Activated B cell treated with CpG ODN at 0.5 μM for 24 hours (primary cell): Measurements from ENCODE around the gene RBM5. TPM values are rescaled to one million over a fixed set of nuclear protein-coding genes. Genes with fewer than 3 reads are reported as not detected.

Source experiments
- ATAC-seq: fragments of 200-7000 bp; cut with Tn5 transposase; one replicate; pipeline ENCODE4 v1.10.0; 2021; ENCODE audit warnings: low read depth, mild to moderate bottlenecking, moderate library complexity
- CTCF ChIA-PET: fragments of 350-600 bp; sonication (Branson Sonifier 250); formaldehyde crosslinking; loops from one replicate; lab custom pipeline; 2021; ENCODE audit warnings: antibody characterized with exemption; lab: Charles Lee
- POLR2A ChIA-PET: fragments of 350-600 bp; sonication (Branson Sonifier 250); formaldehyde crosslinking; loops from one replicate; lab custom pipeline; 2021; ENCODE audit warnings: antibody characterized with exemption; lab: Charles Lee
- DNase-seq: peaks from one replicate; pipeline ENCODE4 v3.0.0; 2022
- H3K27ac Mint-ChIP-seq: one replicate; pipeline ENCODE4 v1.8.0; 2020; ENCODE audit warnings: mixed read lengths
- H3K27me3 Mint-ChIP-seq: one replicate; pipeline ENCODE4 v1.8.0; 2021; ENCODE audit warnings: mixed read lengths
- H3K36me3 Mint-ChIP-seq: one replicate; pipeline ENCODE4 v1.8.0; 2021; ENCODE audit warnings: low read depth, mixed read lengths
- H3K4me1 Mint-ChIP-seq: one replicate; pipeline ENCODE4 v1.8.0; 2021; ENCODE audit warnings: mixed read lengths
- H3K4me3 Mint-ChIP-seq: one replicate; pipeline ENCODE4 v1.8.0; 2020; ENCODE audit warnings: mild to moderate bottlenecking, mixed read lengths
- H3K9me3 Mint-ChIP-seq: one replicate; pipeline ENCODE4 v1.8.0; 2020; ENCODE audit warnings: mixed read lengths
- CTCF ChIP-seq: fragments of 200-600 bp; IDR thresholded peaks from one replicate; pipeline ENCODE4 v1.8.0; 2022; ENCODE audit warnings: antibody characterized with exemption, mild to moderate bottlenecking
- intact Hi-C: fragments of 100-400 bp; cut with micrococcal nuclease; formaldehyde crosslinking; loops from one replicate; pipeline ENCODE4 v1.15.1; 2024
- total RNA-seq: library from RNA; stranded (reverse); gene quantifications from 2 replicates; pipeline ENCODE4 v1.2.3, GENCODE V29; 2022

RBM5 gene
- total RNA-seq, 1 donor from 2014 or later, result 316 TPM

- POLR2A ChIA-PET, result no interaction called here
These were observed 50.6 kb downstream of the RBM5 start for GRCh38 chr3:50139308-50139707.

GRCh38 chr3:50139718-50140423, 51.2 kb downstream of the RBM5 start:
- no peaks in the 10 kb centered on the region for H3K4me1 Mint-ChIP-seq
- H3K4me3 Mint-ChIP-seq, result no peak overlapping the region
- intact Hi-C loops, result no loop called here
- TF ChIP-seq CTCF, result no peak
- POLR2A ChIA-PET, result no interaction called here
- no peaks in the 10 kb centered on the region for H3K9me3 Mint-ChIP-seq
- no peak overlapping the region for H3K27ac Mint-ChIP-seq
- peaks cover 9% of the 10 kb centered on the region for H3K27me3 Mint-ChIP-seq
- H3K36me3 Mint-ChIP-seq, result no peaks in the 10 kb centered on the region
- DNase-seq (no peak), ATAC-seq (no peak)
- CTCF ChIA-PET, result no interaction called here

More at GRCh38 chr3:50139308-50139707, 50.6 kb downstream of the RBM5 start:
- Mint-ChIP-seq H3K9me3 (no peaks in the 10 kb centered on the region), H3K27me3 (peaks cover 9% of the 10 kb centered on the region), H3K4me1 (no peaks in the 10 kb centered on the region), H3K36me3 (no peaks in the 10 kb centered on the region), H3K4me3 (no peak overlapping the region), H3K27ac (no peak overlapping the region)
- TF ChIP-seq CTCF, result no peak
- CTCF ChIA-PET, result no interaction called here
- DNase-seq (no peak), ATAC-seq (no peak)
- intact Hi-C loops, result no loop called here

GRCh38 chr3:50140990-50141389, 52.3 kb downstream of the RBM5 start:
- POLR2A ChIA-PET, result no interaction called here
- H3K36me3 Mint-ChIP-seq, result no peaks in the 10 kb centered on the region
- CTCF ChIA-PET, result no interaction called here
- H3K4me3 Mint-ChIP-seq, result no peak overlapping the region
- ATAC-seq (no peak), DNase-seq (no peak)
- intact Hi-C loops, result no loop called here
- H3K9me3 Mint-ChIP-seq, result no peaks in the 10 kb centered on the region
- peaks cover 9% of the 10 kb centered on the region for H3K27me3 Mint-ChIP-seq
- TF ChIP-seq CTCF, result no peak
- no peak overlapping the region for H3K27ac Mint-ChIP-seq
- H3K4me1 Mint-ChIP-seq, result no peaks in the 10 kb centered on the region

GRCh38 chr3:50146316-50146901, 57.7 kb downstream of the RBM5 start:
- no peaks in the 10 kb centered on the region for H3K36me3 Mint-ChIP-seq
- CTCF ChIA-PET, result no interaction called here
- no peak for TF ChIP-seq CTCF
- no peaks in the 10 kb centered on the region for H3K4me1 Mint-ChIP-seq
- no peaks in the 10 kb centered on the region for H3K9me3 Mint-ChIP-seq
- H3K27me3 Mint-ChIP-seq, result peaks cover 4% of the 10 kb centered on the region
- intact Hi-C loops, result no loop called here
- no peak overlapping the region for H3K4me3 Mint-ChIP-seq
- H3K27ac Mint-ChIP-seq, result no peak overlapping the region
- DNase-seq, result no peak
- POLR2A ChIA-PET, result no interaction called here
- no peak for ATAC-seq

GRCh38 chr3:50147016-50147415, 58.3 kb downstream of the RBM5 start:
- no peaks in the 10 kb centered on the region for H3K4me1 Mint-ChIP-seq
- ChIA-PET CTCF (no interaction called here), POLR2A (no interaction called here)
- no peak for DNase-seq
- H3K4me3 Mint-ChIP-seq, result no peak overlapping the region
- no peak for TF ChIP-seq CTCF
- intact Hi-C loops, result no loop called here
- no peaks in the 10 kb centered on the region for H3K36me3 Mint-ChIP-seq
- no peak for ATAC-seq
- no peak overlapping the region for H3K27ac Mint-ChIP-seq
- no peaks in the 10 kb centered on the region for H3K9me3 Mint-ChIP-seq
- peaks cover 4% of the 10 kb centered on the region for H3K27me3 Mint-ChIP-seq
